GM21576 (cell line): ENCODE measurements around the gene ERN2.

Source experiments
- ATAC-seq: cut with Tn5 transposase; IDR thresholded peaks from one replicate; pipeline ENCODE4 v1.9.1; 2021; ENCODE audit warnings: mild to moderate bottlenecking, moderate library complexity; ENCODE audit not compliant: unreplicated experiment

The ERN2 gene

DNA sequence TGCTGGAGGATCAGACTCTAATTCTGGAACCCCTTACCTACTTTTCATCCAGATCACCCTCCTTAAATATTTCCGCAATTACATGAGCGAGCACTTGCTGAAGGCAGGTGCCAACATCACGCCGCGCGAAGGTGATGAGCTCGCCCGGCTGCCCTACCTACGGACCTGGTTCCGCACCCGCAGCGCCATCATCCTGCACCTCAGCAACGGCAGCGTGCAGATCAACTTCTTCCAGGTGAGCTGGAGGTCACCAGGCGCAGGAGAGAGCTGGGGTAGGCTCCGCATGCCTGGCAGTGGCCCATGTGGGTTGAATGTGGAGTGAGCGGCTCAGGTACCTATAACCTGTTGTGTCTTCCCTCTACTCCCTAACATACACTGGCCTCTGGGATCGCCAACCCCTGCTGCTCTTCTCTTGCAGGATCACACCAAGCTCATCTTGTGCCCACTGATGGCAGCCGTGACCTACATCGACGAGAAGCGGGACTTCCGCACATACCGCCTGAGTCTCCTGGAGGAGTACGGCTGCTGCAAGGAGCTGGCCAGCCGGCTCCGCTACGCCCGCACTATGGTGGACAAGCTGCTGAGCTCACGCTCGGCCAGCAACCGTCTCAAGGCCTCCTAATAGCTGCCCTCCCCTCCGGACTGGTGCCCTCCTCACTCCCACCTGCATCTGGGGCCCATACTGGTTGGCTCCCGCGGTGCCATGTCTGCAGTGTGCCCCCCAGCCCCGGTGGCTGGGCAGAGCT is 23.4 kb downstream of the ERN2 start:
- ATAC-seq, result no peak

DNA sequence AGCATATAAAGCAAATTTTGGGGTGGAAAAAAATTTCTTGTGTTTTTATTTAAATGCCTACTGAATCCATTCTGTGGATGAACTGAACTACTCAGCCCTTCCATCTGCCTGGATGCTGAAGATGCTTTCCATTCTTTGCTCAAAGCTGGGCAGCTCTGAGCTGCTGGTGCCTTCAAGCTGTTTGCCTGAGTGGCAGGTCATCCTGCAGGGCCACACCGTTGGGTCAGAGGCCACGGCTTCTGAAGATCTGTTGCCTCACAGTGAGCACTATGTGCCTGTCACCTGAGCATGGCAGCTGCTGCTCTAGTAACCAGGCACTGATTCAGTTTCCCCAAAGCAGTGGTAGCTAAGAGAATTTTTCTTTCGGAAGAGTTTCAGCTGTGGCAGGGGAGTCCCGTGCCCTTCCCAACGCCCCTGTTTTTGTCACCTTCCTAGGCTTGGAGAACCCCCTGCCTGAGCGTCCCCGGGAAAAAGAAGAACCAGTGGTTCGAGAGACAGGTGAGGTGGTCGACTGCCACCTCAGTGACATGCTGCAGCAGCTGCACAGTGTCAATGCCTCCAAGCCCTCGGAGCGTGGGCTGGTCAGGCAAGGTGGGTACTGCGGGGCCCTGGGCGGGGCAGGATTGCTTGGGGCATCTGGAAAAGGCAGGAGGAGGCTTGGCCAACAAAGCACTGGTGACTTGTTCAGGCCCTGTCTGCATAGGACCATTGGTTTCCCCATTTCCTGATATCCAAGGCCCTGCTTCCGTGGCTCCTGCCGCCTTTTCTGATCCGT is 25.8 kb downstream of the ERN2 start:
- no peak for ATAC-seq

GRCh38 chr16:23683487-23683886 is 29.5 kb downstream of the ERN2 start:
- ATAC-seq, result no peak

GRCh38 chr16:23682181-23682580 is 30.8 kb downstream of the ERN2 start:
- ATAC-seq, result no peak

DNA sequence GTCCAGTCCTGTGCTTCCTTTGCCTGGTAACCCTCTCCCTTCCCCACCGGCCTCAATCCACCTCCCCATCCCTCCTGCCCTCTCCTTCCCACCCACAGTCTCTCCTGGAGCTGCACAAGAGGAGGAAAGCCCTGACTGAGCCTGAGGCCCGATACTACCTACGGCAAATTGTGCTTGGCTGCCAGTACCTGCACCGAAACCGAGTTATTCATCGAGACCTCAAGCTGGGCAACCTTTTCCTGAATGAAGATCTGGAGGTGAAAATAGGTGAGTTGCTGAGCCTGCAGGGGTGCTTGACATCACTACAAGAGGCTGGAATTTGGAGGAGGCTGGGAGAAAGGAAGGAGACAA is 33.1 kb downstream of the ERN2 start:
- ATAC-seq, result no peak

DNA sequence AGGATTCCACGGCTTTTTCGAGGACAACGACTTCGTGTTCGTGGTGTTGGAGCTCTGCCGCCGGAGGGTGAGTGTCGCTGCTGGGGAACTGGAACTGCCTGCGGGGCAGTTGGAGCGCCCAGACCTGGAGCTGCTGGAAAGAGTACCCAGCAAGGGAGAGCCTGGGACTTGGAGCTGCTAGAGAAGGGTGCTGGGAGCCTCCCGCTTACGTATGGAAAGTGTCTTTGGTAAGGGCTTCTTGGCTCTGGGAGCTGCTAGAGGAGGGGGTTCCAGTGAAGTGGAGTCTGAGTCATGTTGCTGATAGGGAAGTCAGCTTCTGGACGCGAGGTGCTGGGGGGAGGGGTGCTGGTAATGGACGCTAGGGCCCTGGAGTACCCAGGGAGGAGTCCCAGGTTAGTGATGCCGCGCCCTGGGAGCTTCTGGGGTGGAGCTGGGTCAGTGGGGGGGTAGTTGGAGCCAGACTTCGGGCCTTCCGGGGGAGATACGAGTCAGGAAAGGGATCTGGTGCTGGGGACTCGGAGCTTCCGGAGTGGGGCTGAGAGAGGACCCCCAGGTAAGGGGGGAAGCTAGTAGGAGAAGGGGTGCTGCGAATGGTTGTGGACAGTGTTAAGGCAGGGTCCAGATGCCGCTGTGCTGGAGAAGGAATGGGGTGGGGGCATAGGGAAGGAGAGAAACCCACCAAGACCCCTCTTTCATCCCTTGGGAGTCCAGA is 33.6 kb downstream of the ERN2 start:
- no peak for ATAC-seq

DNA sequence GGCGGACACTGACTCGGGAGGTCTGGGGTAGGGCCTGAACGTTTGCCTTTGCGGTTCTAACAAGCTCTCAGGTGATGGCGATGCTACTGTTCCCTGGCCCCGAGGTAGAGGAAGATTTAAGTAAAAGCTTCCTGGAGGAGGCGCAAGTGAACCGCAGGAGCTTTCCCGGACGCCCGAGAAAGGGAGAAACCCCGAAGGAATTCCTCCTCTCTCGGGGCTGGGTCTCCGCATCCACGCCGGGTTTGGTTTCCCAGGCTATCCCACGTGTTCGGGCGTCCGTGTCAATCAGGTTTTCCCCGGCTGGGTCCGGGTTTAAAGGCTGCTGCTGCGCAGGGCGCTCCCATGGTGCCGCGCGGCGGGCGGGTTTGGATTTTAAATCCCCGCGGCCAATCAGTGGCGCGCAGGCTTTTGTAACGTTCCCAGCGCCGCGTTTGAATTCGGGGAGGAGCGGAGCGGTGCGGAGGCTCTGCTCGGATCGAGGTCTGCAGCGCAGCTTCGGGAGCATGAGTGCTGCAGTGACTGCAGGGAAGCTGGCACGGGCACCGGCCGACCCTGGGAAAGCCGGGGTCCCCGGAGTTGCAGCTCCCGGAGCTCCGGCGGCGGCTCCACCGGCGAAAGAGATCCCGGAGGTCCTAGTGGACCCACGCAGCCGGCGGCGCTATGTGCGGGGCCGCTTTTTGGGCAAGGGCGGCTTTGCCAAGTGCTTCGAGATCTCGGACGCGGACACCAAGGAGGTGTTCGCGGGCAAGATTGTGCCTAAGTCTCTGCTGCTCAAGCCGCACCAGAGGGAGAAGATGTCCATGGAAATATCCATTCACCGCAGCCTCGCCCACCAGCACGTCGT is 34.4 kb downstream of the ERN2 start, which contains the start of gene PLK1:
TSS of gene PLK1 (plus strand) at position 460 of the 844 bp plus-strand sequence. CDS start at position 504, 44 bp downstream.
- ATAC-seq, result peak; percentile 79

DNA sequence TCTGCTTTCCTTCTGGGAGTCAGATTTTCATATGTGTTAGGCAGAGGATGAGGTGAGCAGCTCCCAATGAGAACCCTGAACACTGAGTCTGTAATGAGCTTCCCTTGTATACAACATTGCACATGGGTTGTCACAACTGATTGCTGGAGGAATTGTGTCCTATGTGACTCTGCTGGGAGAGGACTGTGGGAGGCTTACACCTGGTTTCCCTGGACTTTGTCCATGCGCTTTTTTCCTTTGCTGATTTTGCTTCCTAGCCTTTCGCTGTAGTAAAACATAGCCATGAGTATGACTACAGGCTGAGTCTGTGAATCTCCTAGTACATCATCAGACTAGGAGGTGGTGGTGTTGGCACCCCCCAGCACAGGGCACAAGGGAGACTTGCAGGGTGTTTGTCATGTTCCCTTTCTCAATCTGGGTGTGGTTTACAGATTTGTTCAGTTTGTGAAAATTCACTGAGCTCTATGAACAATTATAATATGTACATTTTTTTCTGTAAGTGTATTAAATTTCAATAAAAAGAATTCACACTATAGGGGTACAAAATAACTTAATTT is 36.0 kb downstream of the ERN2 start:
- ATAC-seq, result no peak

DNA sequence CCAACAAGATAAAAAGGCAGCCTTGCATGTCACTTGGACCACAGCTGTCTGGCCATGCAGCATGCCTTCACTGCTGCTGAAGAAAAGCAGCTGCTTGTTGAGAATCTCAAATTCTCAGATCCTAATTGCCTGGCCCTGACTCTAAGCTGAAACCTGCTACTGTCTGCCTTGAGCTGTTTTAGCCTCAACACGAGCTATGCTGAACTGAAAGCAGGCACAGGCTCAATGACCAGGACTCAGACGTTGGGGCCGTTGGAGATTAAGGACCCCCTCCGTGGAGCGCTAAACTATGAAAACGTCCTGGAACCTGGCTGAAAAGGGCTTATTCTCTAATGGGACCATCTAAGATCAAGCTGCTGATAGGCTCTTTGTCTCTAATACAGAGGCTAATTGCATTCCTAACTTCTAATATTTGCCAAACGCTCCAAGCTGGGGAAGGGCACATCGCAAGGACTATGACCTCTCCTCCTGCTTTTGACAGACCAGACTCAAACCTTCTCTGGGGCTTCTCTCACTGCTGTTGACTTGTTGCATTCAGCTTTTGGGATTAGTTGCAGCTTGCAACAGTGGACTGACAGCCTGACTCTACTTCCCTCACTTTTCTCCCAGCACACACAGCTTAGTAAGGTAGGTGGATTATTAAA is 38.9 kb downstream of the ERN2 start:
- no peak for ATAC-seq

DNA sequence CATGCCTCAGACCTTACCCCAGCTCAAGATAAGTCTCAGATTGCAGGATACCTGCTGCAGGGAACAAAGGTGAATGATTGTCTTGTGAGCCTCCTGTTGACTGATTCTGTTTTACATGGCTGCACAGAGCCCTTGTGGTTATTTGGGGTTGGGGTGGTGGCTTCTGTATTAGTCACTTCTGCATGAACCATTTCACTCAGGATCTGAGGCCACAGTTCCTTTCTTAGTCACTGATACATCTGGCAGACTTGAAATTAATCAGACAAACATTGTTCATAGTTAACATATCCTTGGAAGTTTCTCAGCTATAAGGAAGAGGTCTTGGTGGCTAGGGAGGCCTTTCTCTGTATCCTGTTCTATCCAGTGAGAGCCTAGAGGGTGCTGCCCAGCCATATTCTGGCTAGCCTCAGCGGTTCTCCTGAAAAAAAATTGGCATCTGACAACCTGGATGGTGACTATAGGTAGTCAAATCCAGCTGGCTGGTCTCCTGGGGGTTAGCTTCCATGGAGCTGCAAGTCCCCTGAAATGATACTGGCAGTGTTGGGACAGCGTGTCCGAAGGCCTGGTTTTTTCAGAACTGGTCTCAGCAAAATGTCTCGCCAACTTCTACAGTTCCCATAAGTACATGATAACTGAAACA is 42.8 kb downstream of the ERN2 start:
- ATAC-seq, result peak; percentile 95

DNA sequence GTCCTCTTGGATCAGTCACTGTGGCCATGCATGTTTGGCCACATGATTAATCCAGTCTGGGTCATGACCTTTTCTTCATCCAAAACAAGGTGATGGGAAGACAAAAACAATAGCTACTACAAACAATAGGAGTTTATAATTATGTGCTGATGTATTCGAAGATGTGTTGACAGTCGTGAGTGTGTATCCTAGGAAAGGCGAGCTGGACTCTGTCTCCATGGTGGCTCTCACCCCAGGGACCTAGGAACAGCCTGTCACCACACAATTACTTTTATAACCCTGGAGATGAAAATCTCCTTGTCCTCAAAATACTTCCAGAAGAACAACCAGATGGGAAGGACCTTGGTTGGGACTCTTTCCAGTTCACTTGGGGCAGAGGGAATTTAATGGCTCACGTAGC is 44.1 kb downstream of the ERN2 start:
- no peak for ATAC-seq

DNA sequence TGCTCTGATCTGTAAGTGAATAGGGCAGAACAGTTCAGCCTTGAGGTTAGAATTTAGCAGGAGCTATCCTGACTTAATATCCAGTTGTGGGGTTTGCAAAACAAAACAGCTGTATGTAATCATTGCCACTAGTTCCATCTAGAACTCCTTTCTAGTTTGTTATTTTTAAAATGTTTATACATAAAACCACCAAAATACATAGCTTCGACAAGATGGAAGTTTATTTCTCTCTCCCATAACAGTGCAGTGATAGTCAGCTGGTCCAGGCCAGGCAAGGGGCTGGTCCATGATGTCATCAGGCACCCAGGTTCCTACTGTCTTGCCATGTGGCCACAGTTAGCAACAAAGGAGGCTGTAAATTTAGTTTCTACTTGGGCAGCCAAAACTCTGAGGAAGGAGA is 44.8 kb downstream of the ERN2 start:
- ATAC-seq, result no peak

DNA sequence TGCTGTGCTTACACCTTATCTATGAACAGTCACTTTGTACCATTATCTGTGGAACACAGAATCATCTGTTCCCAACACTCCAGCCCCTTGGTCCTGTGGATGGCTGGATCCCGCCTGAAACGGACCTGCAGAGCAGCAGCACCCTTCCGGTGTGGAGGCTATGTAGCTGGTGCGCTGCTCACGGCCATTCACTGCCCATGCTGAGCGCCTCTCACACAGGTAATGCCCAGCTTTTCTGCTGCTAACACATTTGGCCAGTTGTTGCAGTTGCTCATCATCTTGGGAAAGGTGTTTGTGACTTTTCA is 45.7 kb downstream of the ERN2 start:
- no peak for ATAC-seq

GRCh38 chr16:23666571-23667354 is 46.3 kb downstream of the ERN2 start:
- ATAC-seq, result no peak

- no peak for ATAC-seq
Measured at GRCh38 chr16:23663918-23664317, 49.1 kb downstream of the ERN2 start.

DNA sequence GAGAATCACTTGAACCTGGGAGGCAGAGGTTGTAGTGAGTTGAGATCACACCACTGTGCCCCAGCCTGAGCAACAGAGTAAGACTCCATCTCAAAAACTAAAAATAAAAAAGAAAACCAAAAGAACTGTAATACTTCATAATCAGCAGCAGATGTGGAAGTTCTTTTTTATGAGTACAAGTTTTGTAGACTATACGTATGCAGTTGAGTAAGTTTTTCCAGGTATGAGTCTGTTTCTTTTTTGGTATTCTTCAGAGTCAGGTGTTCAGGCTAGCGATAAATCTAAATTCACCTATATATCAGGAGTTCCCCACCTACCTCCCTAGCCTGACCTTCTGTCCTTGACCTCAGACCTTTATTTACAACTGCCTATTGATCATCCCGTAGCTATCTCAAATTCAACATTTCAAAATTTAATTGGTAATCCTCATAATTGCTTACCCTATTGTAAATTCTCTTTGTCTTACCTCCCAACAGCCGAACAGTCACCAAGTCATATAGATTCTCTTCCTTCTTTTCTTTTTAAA is 61.0 kb downstream of the ERN2 start:
- ATAC-seq, result peak; percentile 72

GRCh38 chr16:23650674-23651416 is 62.2 kb downstream of the ERN2 start:
- no peak for ATAC-seq

- no peak for ATAC-seq
Measured at GRCh38 chr16:23642246-23642774, 70.7 kb downstream of the ERN2 start.
